Esophagus muscularis mucosa (tissue), 4 donors: ENCODE measurements around the gene TNFRSF25. TPM values are rescaled to one million over a fixed set of nuclear protein-coding genes. Genes with fewer than 3 reads are reported as not detected.

Experiments
- DNase-seq: peaks from one replicate; pipeline ENCODE4 v3.0.0-alpha.2; 2017; ENCODE audit errors: extremely low spot score
- H3K27ac ChIP-seq, 4 donors: fragments of 200-600 bp; sonication (generic); replicated peaks in 1 of 4; 1 replicate in 3 of 4; 2 replicates in 1 of 4; pipeline ENCODE4 v1.5.1; 2016 to 2019; ENCODE audit warnings: mild to moderate bottlenecking in 1 of 4
- H3K27me3 ChIP-seq, 4 donors: fragments of 200-600 bp; sonication (generic); one replicate each; pipeline versions ENCODE4 v1.5.1 to v1.6.0; 2016 to 2019
- H3K36me3 ChIP-seq, 4 donors: fragments of 200-600 bp; sonication (generic); one replicate each; pipeline ENCODE4 v1.5.1; 2016 to 2019
- H3K4me1 ChIP-seq, 4 donors: fragments of 200-600 bp; sonication (generic); one replicate each; pipeline ENCODE4 v1.5.1; 2016 to 2019
- H3K4me3 ChIP-seq, 4 donors: fragments of 200-600 bp; sonication (generic); 1 replicate in 2 of 4; 2 replicates in 2 of 4; pipeline ENCODE4 v1.5.1; 2016 to 2019; ENCODE audit warnings: mild to moderate bottlenecking in 4 of 4, moderate library complexity in 1 of 4
- H3K9me3 ChIP-seq, 4 donors: fragments of 200-600 bp; sonication (generic); 1 replicate in 3 of 4; 2 replicates in 1 of 4; pipeline ENCODE4 v1.5.1; 2016 to 2019
- EP300 ChIP-seq: sonication (generic); formaldehyde crosslinking; IDR thresholded peaks from one replicate; pipeline ENCODE4 v1.6.1; 2017; ENCODE audit warnings: antibody characterized with exemption
- POLR2A ChIP-seq: fragments of 450-650 bp; IDR thresholded peaks from one replicate; pipeline ENCODE4 v1.6.1; 2017; ENCODE audit warnings: antibody characterized with exemption, moderate library complexity, mild to moderate bottlenecking, low read depth
- POLR2AphosphoS5 ChIP-seq, 2 donors: sonication (generic); formaldehyde crosslinking; IDR thresholded peaks; one replicate each; pipeline ENCODE4 v1.6.1; 2017; ENCODE audit warnings: antibody characterized with exemption in 2 of 2
- WGBS: methylation state at CpG from one replicate; pipeline ENCODE4 v1.1.5; 2018; 5-methylcytosine and 5-hydroxymethylcytosine counted together
- intact Hi-C: fragments of 100-400 bp; cut with DNase I; formaldehyde crosslinking; loops from one replicate; pipeline ENCODE4 v1.15.1; 2023
- total RNA-seq, 4 donors: library from RNA; depleted of rRNA; stranded (reverse); fragments of >200 nt; gene quantifications; one replicate each; pipeline versions ENCODE4 v1.1.0 to v1.2.1, GENCODE V29; 2016
- TF ChIP-seq, protein P1 (sequence below), 3 experiments: fragments of 200-600 bp in 2 of 3; fragments of 450-650 bp in 1 of 3; sonication (generic) in 2 of 3; IDR thresholded peaks; one replicate each; pipeline ENCODE4 v1.5.1; 2017 to 2019; ENCODE audit warnings: antibody characterized with exemption in 3 of 3, mild to moderate bottlenecking in 2 of 3, moderate library complexity in 1 of 3

Gene TNFRSF25
- total RNA-seq, 4 donors from 2014 or later, result 2.5 to 9.1 (median 9.1) TPM

DNA sequence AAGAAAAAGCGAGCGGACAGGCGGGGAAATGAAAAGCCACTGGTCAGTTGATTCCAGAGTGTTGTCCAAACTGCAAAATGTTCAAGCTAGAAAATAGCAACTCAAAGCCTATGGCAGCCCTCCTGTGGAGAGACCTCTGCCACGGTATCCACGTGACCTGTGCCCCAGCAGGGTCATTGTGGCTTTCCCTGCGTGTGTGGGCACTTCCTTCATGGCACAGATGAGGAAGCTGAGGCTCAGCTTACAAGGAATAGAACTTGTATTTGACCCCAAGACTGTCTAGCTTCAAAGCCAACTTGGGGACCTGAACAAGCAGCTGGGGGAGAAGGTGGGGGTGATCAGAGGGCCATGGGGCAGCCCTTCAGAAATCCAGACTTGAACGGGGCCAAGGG lies 41.1 kb upstream of the TNFRSF25 start:
- WGBS, result 68% methylated on average over 6 of the region's 7 CpGs
- TF ChIP-seq, protein P1, sequence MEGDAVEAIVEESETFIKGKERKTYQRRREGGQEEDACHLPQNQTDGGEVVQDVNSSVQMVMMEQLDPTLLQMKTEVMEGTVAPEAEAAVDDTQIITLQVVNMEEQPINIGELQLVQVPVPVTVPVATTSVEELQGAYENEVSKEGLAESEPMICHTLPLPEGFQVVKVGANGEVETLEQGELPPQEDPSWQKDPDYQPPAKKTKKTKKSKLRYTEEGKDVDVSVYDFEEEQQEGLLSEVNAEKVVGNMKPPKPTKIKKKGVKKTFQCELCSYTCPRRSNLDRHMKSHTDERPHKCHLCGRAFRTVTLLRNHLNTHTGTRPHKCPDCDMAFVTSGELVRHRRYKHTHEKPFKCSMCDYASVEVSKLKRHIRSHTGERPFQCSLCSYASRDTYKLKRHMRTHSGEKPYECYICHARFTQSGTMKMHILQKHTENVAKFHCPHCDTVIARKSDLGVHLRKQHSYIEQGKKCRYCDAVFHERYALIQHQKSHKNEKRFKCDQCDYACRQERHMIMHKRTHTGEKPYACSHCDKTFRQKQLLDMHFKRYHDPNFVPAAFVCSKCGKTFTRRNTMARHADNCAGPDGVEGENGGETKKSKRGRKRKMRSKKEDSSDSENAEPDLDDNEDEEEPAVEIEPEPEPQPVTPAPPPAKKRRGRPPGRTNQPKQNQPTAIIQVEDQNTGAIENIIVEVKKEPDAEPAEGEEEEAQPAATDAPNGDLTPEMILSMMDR (IDR thresholded peaks at IDR 0.05), result no peak
- TF ChIP-seq POLR2A, result no peak
- no peak for TF ChIP-seq POLR2AphosphoS5 (IDR thresholded peaks at IDR 0.05)
- TF ChIP-seq EP300, result no peak
- Histone ChIP-seq H3K9me3 (no peaks in the 10 kb centered on the region), H3K4me3 (no peak overlapping the region), H3K27ac (no peak overlapping the region), H3K27me3 (peaks cover 0 to 38% (median 0%) of the 10 kb centered on the region in 4 donors), H3K4me1 (peaks cover 8 to 10% (median 9%) of the 10 kb centered on the region in 4 donors), H3K36me3 (no peaks in the 10 kb centered on the region)
- no peak for DNase-seq
- intact Hi-C loops, result no loop called here

DNA sequence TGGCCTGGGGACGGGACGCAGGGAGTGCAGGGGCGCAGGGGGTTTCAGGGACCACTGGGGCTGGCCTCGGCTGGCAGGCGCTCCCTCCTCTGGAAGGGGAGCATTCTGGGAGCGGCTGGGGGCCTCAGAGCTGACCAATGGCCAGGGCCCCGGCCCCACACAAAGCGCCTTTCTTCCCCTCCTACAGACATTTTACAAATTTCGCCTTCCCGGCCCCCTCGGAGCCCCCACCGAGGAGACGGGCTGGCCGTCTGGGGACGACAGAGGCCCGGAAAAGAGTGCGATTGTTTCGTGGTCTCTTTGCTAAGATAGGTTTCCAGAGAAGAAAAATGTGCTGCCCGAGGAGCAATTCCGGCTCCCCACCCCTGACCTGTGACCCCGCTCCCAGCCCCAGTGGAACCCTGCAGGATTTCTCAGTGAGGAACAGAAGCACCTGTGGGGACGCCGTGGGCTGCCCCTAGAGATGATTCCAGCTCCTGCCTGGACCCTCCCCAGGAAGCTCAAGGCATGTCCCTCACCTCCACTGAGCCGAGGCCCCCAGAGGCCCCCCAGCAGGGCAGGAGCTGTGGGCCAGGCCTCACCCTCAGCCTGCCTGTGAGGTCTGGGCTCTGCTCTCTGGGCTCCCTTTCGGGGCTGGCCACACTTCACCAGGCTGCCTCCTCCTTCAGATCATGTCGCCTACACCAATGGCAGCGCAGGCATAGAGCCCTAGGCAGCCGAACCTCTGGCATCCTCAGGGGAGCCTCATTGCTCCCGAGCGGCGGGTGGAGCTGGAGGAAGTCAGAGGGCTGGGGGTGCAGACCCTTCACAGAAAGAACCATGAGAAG lies 40.5 kb upstream of the TNFRSF25 start:
- H3K9me3 ChIP-seq, result no peaks in the 10 kb centered on the region
- H3K4me1 ChIP-seq, result peaks cover 13 to 15% (median 14%) of the 10 kb centered on the region in 4 donors
- peaks cover 0 to 41% (median 0%) of the 10 kb centered on the region in 4 donors for H3K27me3 ChIP-seq
- H3K4me3 ChIP-seq, result no peak overlapping the region
- no peaks in the 10 kb centered on the region for H3K36me3 ChIP-seq
- H3K27ac ChIP-seq, result no peak overlapping the region
- TF ChIP-seq EP300, result no peak
- no peak for TF ChIP-seq POLR2AphosphoS5 (IDR thresholded peaks at IDR 0.05)
- no peak for TF ChIP-seq POLR2A
- TF ChIP-seq, protein P1 (IDR thresholded peaks at IDR 0.05), result no peak
- intact Hi-C loops, result no loop called here
- no peak for DNase-seq
- WGBS, result 87% methylated on average over 25 of the region's 31 CpGs

DNA sequence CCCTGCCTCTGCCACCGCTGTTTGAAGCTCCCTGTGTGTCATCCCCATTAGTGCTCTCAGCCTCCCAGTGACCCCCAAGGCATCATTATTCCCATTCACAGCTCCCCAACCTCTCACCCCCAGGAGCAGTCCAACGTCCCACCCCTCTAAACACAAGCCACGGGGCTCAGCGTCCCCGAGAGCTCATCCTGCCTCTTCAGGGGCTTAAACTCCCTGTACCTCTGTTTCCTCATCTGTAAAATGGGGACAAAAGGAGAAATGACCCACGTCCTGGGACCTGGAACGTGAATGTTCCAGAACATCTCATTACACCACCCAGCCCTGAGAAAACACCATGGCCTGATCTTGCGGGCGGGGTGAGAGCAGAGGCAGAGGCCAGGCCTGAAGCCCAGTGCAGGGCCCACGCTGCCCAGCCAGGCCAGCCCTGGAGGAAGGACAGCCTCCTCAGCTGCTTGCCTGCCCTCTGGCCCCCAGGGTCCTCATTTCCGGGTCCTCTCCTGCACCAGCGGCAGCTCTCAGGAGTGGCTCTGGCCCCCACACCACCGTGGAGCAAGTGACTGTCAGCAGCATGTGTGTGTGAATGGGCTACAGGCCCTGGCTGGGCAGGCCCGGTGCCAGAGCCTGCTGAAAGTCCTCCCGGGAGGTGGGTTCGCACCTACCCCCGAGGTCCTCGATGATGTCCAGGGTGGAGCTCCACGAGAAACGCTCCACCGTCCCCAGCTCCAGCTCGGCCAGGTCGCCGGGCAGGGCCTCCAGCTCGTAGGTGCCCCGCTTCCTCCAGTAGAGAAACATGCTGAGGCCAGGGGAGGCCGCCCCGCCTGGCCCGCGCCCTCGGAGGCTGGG lies 39.6 kb upstream of the TNFRSF25 start:
- TF ChIP-seq POLR2AphosphoS5 (IDR thresholded peaks at IDR 0.05), result no peak
- TF ChIP-seq, protein P1 (IDR thresholded peaks at IDR 0.05), result no peak
- no peak for TF ChIP-seq EP300
- TF ChIP-seq POLR2A, result no peak
- WGBS, result 95% methylated on average over 12 of the region's 31 CpGs
- Histone ChIP-seq H3K9me3 (no peaks in the 10 kb centered on the region), H3K4me1 (peaks cover 13 to 18% (median 17%) of the 10 kb centered on the region in 4 donors), H3K27me3 (peaks cover 0 to 41% (median 0%) of the 10 kb centered on the region in 4 donors), H3K27ac (no peak overlapping the region), H3K4me3 (no peak overlapping the region), H3K36me3 (no peaks in the 10 kb centered on the region)
- no peak for DNase-seq
- intact Hi-C loops, result no loop called here

GRCh38 chr1:6504887-6505286 lies 38.9 kb upstream of the TNFRSF25 start:
- 92% methylated on average over 9 of the region's 15 CpGs for WGBS
- intact Hi-C loops, result no loop called here
- H3K4me3 ChIP-seq, result no peak overlapping the region
- TF ChIP-seq EP300 (no peak), POLR2AphosphoS5 (IDR thresholded peaks at IDR 0.05) (no peak), POLR2A (no peak)
- TF ChIP-seq, protein P1 (IDR thresholded peaks at IDR 0.05), result no peak
- DNase-seq, result no peak
- H3K36me3 ChIP-seq, result no peaks in the 10 kb centered on the region
- peaks cover 13 to 18% (median 17%) of the 10 kb centered on the region in 4 donors for H3K4me1 ChIP-seq
- peaks cover 0 to 41% (median 0%) of the 10 kb centered on the region in 4 donors for H3K27me3 ChIP-seq
- H3K27ac ChIP-seq, result no peak overlapping the region
- no peaks in the 10 kb centered on the region for H3K9me3 ChIP-seq
